ENCODE results near the gene TSSC4.
A peak's percentile ranks its signal among the peaks of the same experiment; 100 is the strongest.

Gene TSSC4

DNA sequence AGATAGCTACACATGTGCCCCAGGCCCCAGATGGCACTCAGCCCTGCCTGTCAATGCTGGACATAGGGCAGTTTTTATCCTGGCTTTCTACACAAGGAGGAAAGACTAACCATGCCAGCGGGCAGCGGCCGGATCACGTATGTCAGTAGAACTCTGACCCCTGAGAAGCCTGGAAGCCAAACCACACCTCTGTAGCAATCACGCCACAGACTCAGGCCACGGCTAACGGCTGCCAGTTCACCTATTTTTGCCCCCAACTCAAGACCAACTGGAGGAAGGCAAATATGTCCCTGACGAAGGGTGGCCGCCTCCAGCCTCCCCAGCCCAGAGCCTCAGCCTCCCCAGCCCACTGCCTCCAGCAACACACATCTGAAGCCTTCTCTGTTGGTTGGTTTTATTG is 30.7 kb upstream of the TSSC4 start:
- no peak for DNase-seq

DNA sequence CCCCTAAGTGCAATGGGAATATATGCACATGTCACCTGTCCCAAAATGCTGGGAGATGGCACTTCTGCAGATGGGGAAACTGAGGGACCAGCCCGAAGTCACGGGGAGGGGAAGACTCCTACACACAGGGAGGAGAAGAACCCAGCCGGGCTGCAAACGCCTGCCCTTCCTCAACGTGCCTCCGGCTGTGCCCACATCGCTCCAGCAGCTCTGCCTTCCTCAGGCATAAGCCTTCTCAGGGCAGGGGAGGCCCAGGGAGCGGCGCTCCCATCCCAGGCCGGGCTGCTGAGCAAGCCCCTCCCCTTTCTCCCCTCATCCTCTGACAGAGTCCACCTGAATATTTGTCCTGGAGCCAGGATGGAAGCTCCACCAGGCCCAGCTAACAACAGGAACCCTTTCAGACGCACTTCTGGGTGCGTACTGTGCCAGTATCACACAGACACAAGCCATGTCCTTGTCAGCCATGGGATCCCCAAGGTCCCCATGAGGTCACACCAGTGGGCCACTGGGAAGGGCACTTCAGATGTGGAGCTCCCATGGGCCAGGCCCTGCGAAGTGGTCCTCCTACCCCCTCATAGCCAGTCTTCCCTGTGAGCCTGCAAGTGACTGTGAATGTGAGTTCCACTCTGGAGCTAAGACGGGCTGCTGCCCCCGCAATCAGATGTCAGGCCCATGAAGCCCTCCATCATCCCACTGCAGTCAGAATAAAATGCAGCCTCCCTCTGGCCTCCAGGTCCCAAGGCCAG is 25.9 kb upstream of the TSSC4 start:
- no peak for DNase-seq

DNA sequence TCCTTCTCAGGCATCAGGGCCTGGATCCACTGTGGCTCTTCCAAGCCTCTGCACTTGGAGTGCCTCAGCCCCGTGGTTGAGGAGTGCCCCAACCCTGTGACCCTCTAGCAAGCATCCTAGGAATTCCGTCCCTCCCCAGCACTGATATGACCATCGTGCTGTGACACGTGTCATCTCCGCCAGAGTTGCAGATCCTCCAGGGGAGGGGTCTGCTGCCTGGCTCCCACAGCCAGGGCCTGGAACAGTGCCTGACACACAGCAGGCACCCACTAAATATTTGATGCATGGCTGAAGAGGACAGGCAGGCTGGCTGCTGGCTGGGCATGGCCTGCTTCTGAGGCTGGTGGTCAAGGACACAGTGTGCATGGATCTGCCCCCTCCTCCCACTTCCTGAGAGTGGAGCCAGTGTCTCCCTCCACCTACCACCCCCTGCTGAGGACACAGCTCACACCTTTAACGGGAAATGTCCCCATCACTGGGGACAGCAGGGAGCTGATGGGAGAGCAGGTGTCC is 25.2 kb upstream of the TSSC4 start:
- DNase-seq: no peak

DNA sequence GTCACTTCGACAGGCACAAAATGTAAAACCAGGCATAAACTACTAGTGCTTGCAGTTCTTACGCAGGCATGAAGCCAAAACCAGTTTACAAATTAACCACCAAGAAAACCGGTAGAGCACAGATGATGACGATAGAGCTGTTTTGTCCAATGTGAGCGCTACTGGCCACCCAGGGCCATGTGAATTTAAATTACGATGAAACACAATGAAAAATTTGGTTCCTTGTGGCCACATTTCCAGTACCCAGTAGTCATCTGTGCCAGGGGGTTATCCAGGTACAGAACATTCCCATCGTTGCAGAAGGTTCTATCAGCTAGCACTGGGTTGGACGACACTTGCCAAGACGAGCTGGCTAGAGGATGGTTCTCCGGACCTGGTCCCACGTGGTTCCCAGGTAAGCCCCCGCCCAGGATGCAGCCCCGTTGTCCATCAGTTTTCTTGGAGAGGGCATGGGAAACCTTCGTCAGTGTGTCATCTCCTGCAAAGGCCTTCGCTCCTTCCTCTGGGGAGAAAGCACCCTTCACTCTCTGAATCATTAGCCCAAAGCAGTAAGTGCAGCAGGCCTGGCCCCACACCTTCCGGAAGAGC is 24.5 kb upstream of the TSSC4 start:
- no peak for DNase-seq

DNA sequence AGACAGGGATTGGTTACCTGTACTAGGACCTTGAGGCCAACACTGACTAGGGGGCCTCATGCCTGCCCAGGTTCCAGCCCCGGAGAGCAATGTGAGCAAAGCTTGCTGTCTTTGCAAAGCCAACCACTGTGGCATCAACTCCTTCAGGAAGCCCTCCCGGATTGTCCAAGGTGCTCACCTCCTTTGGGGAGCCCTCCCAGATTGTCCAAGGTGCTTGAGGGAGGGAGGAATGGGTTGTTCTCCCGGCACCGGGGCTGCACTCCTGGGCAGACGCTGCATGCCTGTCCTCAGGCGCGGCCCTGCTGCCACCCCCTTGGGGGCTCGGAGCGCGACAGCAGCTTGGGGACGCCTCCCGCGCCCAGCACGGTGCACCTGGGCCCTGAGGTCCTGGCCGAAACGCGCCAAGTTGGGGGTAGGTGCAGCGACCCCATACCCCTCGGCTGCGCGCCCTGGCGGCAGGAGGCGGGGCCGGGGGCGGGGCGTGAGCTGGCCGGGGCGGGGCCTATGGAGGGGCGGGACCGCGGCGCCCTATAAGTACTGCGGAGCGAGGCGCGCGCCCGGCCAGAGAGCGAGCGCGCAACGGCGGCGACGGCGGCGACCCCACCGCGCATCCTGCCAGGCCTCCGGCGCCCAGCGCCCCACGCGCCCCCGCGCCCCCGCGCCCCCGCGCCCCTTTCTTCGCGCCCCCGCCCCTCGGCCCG is 23.6 kb upstream of the TSSC4 start, which contains the start of gene CD81:
CD81 (plus strand) TSS at position 560 of the 701 bp plus-strand sequence. CDS start 240 bp downstream, outside the sequence.
- DNase-seq: peak; percentile 61

DNA sequence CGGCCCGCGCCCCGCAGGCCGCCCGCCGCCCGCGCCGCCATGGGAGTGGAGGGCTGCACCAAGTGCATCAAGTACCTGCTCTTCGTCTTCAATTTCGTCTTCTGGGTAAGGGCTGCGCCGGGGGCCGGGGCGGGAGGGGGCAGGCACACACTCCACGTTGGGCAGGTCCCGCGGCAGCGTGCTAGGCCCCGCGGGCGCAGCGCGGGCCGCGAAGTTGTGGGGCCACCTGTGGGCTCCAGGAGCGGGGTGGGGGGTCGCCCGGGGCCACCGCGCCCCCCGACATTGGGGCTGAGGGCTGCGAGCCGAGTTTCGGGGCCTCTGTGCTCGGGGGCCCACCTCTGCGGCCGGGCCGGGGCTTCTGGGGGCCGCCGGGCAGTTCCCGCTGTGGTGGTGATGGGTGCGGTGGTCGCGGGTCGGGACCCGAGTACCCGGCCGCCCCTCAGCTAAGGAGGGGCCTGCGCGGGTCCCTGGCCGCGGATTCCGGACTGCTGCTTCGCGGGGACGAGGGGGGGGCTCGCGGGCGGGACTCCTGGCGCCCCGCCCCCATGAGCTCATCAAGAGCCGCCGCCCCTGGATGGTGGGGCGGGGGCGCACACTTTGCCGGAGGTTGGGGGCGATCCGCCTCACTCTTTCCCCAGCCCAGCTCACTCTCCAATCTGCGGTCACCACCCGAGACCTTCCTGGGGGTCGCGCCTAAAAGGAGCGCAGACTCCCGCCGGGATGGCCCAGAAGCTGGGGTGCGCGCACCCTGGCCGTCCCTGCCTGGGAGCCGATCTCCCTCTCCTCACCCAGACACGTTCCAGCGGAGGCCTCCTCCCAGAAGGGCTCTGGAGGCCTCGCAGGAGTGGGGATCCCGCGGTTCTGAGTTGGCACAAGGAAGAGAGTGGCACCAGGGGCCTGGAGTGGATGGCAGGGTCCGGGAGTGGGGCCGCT is 22.8 kb upstream of the TSSC4 start:
- peak; percentile 68 for DNase-seq

DNA sequence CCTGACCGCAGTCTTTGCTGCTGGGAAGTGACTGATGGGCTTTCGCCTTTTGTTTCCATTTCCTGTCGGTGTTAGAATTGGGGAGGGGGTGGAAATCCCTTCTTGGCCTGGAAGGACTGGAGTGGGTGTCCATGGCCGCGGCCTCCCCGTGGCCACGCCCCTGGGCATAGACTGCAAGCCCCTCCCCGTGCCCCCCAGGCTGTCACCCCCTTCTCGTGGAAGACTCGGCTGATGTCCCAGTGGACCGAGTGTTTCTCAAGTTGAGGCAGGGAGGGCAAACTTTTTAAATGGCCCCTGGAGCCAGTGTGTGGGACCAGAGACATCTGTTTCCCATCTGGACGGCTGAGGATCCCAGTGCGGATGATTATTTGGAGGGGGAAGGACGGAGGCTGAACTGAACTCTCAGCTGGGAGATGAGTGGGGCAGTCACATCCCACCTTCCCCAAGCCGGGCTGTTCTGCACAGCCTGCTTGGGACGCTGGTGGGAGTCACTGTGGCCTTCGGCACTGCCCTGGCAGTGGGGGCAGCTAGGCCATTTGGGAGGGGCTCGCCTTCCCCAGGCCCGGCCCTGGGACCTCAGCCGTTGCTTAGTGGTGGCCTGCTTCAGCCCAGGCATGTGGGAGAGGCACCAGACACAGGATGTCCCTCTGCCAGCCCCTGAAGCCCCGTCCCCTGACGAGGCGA is 21.9 kb upstream of the TSSC4 start:
- no peak for DNase-seq

DNA sequence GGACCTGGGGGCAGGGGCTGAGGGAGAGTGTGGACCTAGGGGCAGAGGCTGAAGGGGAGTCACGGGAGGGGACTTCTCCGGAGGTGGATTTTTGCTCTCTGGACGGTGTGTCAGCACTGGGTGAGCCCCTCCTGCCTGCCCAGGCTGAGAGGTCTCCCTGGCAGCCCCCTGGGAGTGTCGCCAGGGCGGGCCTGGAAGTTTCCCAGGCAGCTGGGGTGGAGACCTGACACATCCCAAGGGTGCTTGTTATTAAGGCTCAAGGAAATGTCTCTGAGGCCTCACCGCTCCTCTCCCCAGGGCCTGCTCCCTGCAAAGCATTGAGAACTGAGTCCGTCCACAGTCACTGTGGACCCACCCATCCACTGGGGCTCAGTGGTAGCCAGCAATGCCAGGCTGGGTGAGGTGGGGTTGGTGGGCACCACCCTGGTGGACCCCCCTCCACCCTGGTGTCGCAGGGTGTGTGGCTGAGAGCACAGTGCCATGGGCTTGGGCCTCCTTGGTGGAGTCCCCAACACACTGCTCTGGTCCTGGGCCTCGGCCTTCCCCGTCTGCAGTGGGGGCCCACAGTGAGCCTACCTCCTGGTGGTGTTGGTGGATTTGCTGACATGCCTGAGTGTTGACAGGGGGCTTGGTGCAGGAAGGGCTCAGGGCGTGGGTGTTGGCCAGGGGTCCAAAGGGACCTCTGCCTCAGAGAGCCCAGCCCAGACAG is 20.9 kb upstream of the TSSC4 start:
- no peak for DNase-seq

DNA sequence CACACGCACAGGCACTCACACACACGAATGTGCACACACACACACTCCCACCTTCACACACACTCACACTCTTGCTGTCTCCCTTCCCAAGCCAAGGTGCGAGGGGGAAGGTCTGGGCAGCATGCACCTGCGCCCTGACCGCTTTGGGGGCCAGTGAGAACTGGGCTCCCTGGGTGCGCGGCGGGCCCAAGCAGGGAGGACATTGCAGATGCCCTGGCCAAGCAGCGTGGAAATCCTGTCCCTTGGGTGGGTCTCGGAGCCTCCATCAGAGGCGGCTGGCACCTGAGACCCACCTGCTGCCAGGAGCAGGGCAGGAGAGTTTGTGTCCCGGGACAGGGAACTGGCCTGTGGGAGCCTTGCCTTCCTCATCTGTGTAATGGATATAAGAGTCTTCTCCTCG is 20.2 kb upstream of the TSSC4 start:
- DNase-seq: no peak

DNA sequence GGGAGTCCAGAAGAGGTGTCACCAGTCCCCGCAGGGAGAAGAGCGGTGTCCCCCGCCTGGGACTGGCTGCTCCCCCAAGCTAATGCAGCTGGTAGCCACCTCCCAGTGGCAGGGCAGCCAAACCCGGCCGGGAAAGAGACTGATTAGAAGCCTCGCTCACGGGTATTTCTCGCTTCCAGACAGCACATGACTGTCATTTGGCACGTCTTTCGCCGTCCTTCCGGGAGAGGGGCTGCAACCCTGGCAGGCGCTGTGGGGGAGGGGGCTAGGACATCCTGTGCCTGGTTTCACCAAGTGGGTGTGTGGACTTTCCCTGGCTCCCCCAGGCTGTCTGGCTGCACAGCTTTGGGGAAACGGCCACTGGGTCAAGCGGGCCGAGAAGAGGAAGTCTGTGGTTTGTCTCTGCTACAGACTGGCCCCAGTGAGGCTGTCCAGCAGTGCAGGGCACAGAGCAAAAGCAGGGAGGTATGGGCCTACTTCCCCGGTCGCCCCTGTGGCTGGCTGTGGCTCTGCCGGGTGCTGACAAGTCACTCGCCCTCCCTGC is 19.7 kb upstream of the TSSC4 start:
- no peak for DNase-seq

DNA sequence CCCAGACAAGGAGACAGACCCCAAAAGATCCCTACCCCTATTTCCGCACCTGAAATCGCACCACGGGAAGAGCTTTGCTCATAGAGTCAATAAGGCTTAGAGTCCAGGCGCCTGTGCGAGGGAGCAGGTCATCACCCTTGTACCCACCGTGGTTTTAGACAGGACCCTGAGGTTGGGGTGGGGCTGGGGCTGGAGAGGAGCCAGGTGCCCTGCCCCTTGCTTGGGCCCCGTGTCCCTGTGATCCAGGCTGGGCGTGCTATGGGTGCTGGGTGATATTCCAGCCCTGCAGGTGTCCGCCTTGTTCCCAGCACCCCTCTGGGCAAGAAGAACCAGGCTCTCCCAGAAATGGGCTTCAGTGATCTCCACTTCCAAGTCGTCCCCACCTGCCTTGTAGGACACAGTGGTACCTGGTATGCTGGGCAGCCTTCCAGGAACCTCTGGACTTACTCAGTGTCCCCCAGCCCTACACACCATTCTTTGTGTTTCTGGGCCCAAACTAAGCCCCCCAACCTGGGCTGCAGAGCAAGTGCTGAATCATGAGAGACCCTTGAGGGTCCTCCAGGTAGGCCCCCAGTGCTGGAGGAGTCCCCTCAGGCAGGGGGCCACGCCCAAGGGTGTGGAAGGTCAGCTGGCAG is 18.9 kb upstream of the TSSC4 start:
- DNase-seq: no peak

DNA sequence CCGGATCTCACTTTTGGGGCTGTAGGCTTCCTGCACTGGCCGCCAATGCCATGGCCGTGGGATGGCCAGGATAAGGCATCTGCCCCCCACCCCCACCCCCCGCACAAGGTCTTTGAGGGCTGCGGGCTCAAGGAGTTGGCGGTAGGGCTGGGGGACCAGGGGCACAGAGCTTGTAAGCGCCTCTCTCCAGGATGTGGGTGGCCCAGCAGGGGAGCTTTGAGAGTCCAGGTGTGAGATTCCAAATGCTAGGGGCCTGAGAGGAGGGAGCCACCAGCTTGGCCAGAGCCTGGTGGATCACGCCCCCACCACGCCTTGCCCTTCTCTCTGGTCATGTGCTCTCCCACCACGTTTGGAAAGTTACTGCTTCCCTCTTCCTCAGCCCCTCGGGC is 18.4 kb upstream of the TSSC4 start:
- DNase-seq: no peak

DNA sequence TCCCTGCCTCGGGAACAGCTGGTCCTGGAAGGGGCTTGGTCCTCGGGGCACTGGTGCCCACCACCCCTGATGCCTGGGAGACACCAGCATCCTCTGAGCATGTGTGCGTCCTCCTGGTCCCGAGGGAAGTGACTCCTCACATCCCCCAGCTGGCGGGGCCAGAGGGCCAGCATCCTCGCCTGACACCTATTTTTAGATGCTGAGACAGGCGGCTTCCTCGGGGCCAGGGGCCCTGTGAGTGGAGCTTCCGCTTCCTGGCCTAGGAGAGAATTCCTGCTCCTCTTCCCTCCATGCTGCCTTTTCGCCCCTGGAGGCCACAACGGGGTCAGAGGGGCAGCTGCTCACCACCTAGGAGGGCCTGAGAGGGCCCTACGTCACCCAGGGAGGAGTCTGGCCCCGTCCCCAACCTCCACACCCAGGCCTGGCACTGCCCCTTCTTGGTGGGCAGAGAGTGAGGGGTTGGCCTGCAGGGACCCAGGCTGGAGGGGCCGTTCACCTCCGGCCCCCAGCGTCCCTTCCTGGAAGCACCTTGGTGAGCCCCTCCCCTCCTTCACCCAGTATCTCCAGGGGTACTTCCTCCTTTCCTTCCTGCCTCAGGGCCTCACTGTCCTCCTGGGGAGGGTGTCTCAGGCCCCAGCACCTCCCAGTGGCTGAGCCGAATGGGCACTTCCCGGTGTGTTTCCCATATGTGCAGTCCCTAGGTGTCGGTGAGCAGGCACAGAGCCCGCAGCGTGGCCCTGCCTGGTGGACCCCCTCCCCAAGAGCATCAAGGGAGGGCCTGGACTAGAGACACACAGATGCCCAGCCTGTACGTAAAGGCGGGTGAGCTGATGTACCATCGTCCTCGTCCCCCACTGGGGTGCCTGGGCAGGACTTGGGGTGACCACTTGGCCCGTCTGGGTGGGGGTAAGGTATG is 17.4 kb upstream of the TSSC4 start:
- DNase-seq: no peak

DNA sequence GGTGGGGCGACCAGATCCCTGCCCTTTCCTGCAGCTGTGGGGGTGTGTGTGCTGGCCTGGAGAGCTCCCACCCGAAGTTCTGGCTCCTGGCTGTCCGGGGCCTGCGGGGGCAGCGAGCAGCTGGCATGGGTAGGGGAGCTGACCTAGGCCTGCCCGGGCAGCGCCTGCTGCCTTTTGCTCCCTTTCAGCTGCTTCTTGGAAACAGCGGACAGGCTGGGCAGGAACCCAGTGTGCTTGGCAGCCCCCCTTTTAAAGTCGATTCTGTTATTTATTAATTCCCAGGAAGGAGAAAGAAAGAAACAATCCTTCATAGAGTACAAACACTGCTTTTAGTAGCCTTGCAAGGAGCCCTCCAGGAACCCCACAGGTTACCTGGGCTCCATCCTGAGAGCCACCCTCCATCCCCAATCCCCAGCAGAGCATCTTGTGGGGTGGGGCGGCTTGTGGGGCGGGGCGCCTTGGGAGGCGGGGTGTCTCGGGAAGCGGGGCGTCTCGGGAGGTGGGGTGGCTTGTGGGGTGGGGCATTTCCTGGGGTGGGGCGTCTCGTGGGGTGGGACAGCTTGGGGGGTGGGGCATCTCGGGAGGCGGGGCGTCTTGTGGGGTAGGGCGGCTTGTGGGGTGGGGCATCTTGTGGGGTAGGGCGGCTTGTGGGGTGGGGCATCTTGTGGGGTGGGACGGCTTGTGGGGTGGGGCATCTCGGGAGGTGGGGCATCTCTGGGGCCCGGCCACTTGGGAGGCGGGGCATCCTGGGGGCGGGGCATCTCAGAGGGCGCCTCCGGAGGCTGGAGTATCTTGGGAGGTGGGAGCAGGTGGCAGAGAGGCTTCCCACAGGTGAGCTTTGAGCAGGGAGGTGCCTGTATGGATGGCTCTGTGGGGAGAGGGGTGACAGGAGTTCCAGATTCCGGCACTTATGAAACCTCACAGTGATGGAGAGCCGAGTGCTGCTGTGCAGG is 16.4 kb upstream of the TSSC4 start:
- DNase-seq: peak; percentile 27

DNA sequence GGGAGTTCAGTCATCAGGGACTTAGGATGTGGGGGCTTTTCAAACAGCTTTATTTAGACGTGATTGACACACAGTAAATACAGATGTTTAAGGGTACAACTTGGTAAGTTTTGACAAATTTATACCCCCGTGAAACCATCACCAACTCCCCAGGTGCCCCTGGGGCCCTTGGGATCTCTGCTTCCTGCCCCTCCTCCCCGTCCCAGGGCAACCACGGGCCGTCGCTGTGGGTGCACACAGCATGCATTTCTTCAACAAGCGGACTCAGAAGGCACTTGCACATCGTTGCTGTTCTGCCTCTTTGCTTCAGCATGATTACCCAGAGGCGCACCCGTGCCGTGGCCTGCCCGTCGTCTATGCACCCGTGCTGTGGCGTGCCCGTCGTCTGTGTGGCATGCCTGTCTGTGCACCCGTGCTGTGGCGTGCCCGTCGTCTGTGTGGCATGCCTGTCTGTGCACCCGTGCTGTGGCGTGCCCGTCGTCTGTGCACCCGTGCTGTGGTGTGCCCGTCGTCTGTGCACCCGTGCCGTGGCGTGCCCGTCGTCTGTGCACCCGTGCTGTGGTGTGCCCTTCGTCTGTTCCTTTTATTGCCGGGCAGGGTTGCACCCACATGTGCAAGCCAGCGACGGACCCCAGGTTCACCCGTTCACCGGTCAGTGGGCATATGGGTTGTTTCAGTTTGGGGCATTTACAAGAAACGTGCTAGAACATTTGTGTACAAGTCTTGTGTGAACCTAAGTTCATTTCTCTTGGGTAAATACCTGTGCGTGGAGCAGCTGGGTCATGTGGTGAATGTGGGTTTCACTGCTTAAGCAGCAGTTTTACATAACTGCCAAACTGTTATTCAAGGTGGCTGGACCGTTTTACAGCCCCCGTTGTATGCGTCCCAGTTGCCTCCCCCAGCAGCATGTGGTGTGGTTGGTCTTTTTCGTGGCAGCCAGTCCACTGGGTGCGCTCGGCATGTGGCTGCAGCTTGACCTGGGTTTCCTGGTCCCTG is 15.1 kb upstream of the TSSC4 start:
- DNase-seq: no peak

DNA sequence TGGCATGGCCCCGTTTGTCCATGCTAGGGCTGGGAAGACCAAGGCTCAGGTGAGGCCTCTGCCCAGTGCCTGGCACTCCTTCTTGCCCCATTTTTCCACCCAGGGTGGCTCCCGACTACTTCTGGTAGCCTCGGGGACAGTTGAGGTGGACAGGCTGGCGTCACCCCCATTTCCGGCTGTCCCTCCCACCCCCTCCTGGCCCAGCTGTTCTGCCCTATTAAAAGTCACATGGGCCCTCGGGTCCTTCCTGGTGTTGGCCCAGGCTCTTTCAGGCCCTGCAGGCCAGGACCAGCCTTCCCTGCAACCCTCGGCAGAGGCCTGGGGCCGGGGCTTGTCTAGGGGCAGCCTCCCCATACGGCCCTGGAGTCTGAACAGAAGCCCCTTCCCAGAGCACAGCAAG is 14.0 kb upstream of the TSSC4 start:
- DNase-seq: no peak
